Measurements from ENCODE around the gene LIMS2. TPM values are rescaled to one million over a fixed set of nuclear protein-coding genes. Genes with fewer than 3 reads are reported as not detected.

The LIMS2 gene
- total and polyA plus RNA-seq, 2 experiments from 2014 or later, result 1.6 to 3.5 TPM

GRCh38 chr2:127669056-127669455 is 6.3 kb downstream of the LIMS2 start:
- DNase-seq (ENCODE audit: low spot score), result no peak
- no peak for TF ChIP-seq NANOG (IDR thresholded peaks at IDR 0.05; ENCODE audit: borderline replicate concordance)
- no peak for TF ChIP-seq POLR2AphosphoS5 (IDR thresholded peaks at IDR 0.05; ENCODE audit: low read depth)
- TF ChIP-seq JUNB (IDR thresholded peaks at IDR 0.05; ENCODE audit: unreplicated experiment), result no peak
- no peak for TF ChIP-seq CREB1 (CRISPR knock-in tag; IDR thresholded peaks at IDR 0.05; ENCODE audit: low read depth)
- TF ChIP-seq STAT1 (IDR thresholded peaks at IDR 0.05; ENCODE audit: unreplicated experiment), result no peak
- no peak for TF ChIP-seq ZNF462 (CRISPR knock-in tag; IDR thresholded peaks at IDR 0.05)
- no peak for TF ChIP-seq ZNF331 (CRISPR knock-in tag; IDR thresholded peaks at IDR 0.05; ENCODE audit: low read depth)
- TF ChIP-seq CTCF (conservative IDR thresholded peaks at IDR 0.05; ENCODE audit: low read depth in 2 of 2), result no peak
- TF ChIP-seq EZH2 (IDR thresholded peaks at IDR 0.05; ENCODE audit: low read depth, unreplicated experiment), result no peak
- no peak for TF ChIP-seq EZH2phosphoT487 (IDR thresholded peaks at IDR 0.05; ENCODE audit: unreplicated experiment)
- H3K4me3 Mint-ChIP-seq, result no peak overlapping the region
- H3K4me1 ChIP-seq (ENCODE audit: insufficient read depth), result no peaks in the 10 kb centered on the region
- H2AFZ ChIP-seq, result no peak overlapping the region
- H3K27ac ChIP-seq (ENCODE audit: low read depth), result no peak overlapping the region
- H3K36me3 Mint-ChIP-seq (ENCODE audit: low read depth), result no peaks in the 10 kb centered on the region
- no peaks in the 10 kb centered on the region for H3K4me1 Mint-ChIP-seq
- H3K9me2 ChIP-seq (ENCODE audit: insufficient read depth), result no peaks in the 10 kb centered on the region
- peaks cover 27% of the 10 kb centered on the region for H3K27me3 Mint-ChIP-seq (ENCODE audit: insufficient read depth, low read depth, poor library complexity)
- H3F3A ChIP-seq (replicated peaks; ENCODE audit: low read depth), result 0 out of 2 replicates have a peak, but pooled peaks cover under 1% of the 10 kb centered on the region
- H3K9me3 Mint-ChIP-seq, result no peaks in the 10 kb centered on the region; the same call in 2 of the 3 replicates
- no peak overlapping the region for H3K4me2 ChIP-seq
- no peaks in the 10 kb centered on the region for H4K20me1 ChIP-seq (replicated peaks; ENCODE audit: insufficient read depth)
- H3K79me2 ChIP-seq (replicated peaks; ENCODE audit: insufficient read depth), result no peaks in the 10 kb centered on the region
- no peak for ATAC-seq
- H3K36me3 ChIP-seq (ENCODE audit: insufficient read depth), result no peaks in the 10 kb centered on the region
- no peak overlapping the region for H3K4me3 ChIP-seq
- H3K27ac Mint-ChIP-seq, result no peak overlapping the region
- H3K27me3 ChIP-seq (ENCODE audit: insufficient read depth), result peaks cover 38% of the 10 kb centered on the region
